OCI-LY1 (cell line): Measurements from ENCODE around the gene SUPT3H.

Experiments used
- CTCF ChIP-seq: fragments of 200-600 bp; sonication (generic), shearing (Covaris generic); IDR thresholded peaks from 2 replicates; pipeline ENCODE4 v1.5.1; 2017; ENCODE audit warnings: mild to moderate bottlenecking, antibody characterized with exemption, low read length, moderate library complexity, mixed read lengths
- EZH2 ChIP-seq: fragments of 200-600 bp; sonication (generic), shearing (Covaris generic); IDR thresholded peaks from 2 replicates; pipeline ENCODE4 v1.8.0; 2017; ENCODE audit warnings: borderline replicate concordance, mixed run types, mild to moderate bottlenecking, antibody characterized with exemption, low read length, moderate library complexity, mixed read lengths

- TF ChIP-seq EZH2 (no peak), CTCF (no peak)
Measured at GRCh38 chr6:44795326-44795725, 582.4 kb downstream of the SUPT3H start.
